Fibroblast of skin of abdomen (primary cell): ENCODE measurements around the gene EBF4. TPM values are rescaled to one million over a fixed set of nuclear protein-coding genes. Genes with fewer than 3 reads are reported as not detected.

Experiments used
- DNase-seq: peaks from one replicate; pipeline ENCODE4 v3.0.0-alpha.2; 2013
- polyA plus RNA-seq, 2 experiments: library from polyadenylated mRNA; unstranded; fragments of 120-200 nt; gene quantifications; one replicate each; pipeline ENCODE4 v1.2.1, GENCODE V29; 2013; ENCODE audit not compliant: insufficient read length in 2 of 2

Gene EBF4
- 10.4 TPM for polyA plus RNA-seq (2013, experiment 1 of 2; ENCODE audit: insufficient read length)
- 11.2 TPM for polyA plus RNA-seq (2013, experiment 2 of 2; ENCODE audit: insufficient read length)

GRCh38 chr20:2692036-2692885 lies at the start of gene EBF4:
TSS of gene EBF4 (plus strand) at chr20:2692780. CDS start at chr20:2693646, 866 bp downstream.
- peak; percentile 45 for DNase-seq

- no peak for DNase-seq
Observed at GRCh38 chr20:2643708-2644107, 48.9 kb upstream of the EBF4 start.

GRCh38 chr20:2651772-2652723 lies 40.5 kb upstream of the EBF4 start, which contains the start of gene NOP56:
TSS of gene NOP56 (plus strand) at chr20:2652632. CDS start at chr20:2652661, 29 bp downstream.
- peak; percentile 92 for DNase-seq

- no peak for DNase-seq
Observed at GRCh38 chr20:2652724-2653555, 39.6 kb upstream of the EBF4 start.

GRCh38 chr20:2653556-2654383 lies 38.8 kb upstream of the EBF4 start:
- no peak for DNase-seq

GRCh38 chr20:2654384-2654822 lies 38.2 kb upstream of the EBF4 start:
- DNase-seq, result no peak

GRCh38 chr20:2654831-2655230 lies 37.7 kb upstream of the EBF4 start:
- no peak for DNase-seq

GRCh38 chr20:2655331-2656116 lies 37.1 kb upstream of the EBF4 start:
- no peak for DNase-seq

GRCh38 chr20:2656471-2657117 lies 36.0 kb upstream of the EBF4 start:
- no peak for DNase-seq

- DNase-seq, result no peak
Observed at GRCh38 chr20:2657241-2657640, 35.3 kb upstream of the EBF4 start.

- DNase-seq, result no peak
Observed at GRCh38 chr20:2657674-2658073, 34.9 kb upstream of the EBF4 start.

GRCh38 chr20:2658414-2659354 lies 33.9 kb upstream of the EBF4 start:
- DNase-seq, result no peak

- DNase-seq, result no peak
Observed at GRCh38 chr20:2659547-2659946, 33.0 kb upstream of the EBF4 start.

GRCh38 chr20:2663364-2663886 lies 29.2 kb upstream of the EBF4 start:
- no peak for DNase-seq

- DNase-seq, result peak; percentile 92
Observed at GRCh38 chr20:2663887-2664719, 28.5 kb upstream of the EBF4 start, which contains the start of gene IDH3B. TSS of gene IDH3B (minus strand) at chr20:2664216. CDS start at chr20:2664188, 28 bp downstream.

- DNase-seq, result no peak
Observed at GRCh38 chr20:2671977-2672376, 20.6 kb upstream of the EBF4 start.

GRCh38 chr20:2672446-2672845 lies 20.1 kb upstream of the EBF4 start:
- no peak for DNase-seq
